ENCODE data around the gene SP9. TPM values are rescaled to one million over a fixed set of nuclear protein-coding genes. Genes with fewer than 3 reads are reported as not detected.

Gene SP9
- total and polyA plus RNA-seq, 9 of the 15 experiments (the other 6 are each of a cell fraction or from before 2014, with no cell fraction given): 0.04 to 0.23 (median 0.11) TPM; not detected in 3

DNA sequence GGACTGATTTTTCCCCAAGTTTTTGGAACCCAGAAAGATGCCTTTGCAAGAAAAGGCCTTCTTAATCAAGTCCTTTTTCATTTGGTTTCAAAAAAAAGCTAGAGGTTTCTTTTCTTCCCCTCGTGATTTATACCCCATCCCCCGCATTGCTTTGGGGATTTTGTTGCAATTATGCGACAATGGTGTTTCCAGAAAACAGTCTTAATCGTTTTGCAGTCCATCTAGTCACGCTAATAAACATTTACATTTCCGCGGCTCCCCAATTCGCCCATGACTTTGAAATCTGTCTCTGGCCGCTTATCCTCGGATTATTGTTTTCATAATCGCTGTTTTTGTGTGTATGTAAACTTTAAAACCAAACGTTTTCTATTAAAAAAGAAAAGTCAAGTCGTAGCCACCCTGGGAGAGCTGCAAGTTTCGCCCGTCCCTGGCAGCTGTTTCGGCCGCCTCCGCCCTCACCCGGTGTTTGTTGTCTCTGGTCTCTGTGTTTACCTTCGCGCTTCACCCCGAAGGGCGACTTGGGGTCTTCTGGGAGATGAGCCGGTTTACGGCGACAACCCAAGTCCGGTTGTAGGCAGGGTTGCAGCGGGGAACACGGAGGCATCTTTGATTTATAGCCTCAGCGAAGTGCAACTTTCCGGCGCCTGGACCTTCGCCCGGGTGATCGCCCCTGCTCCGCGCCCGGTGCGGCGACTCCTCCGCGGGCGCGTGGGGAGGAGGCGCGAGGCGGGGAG lies 667 bp downstream of the SP9 start (continued):
- TF ChIP-seq, protein P1, sequence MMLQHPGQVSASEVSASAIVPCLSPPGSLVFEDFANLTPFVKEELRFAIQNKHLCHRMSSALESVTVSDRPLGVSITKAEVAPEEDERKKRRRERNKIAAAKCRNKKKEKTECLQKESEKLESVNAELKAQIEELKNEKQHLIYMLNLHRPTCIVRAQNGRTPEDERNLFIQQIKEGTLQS (IDR thresholded peaks at IDR 0.05): no peak
- TF ChIP-seq, protein P1 (CRISPR knock-in tag; conservative IDR thresholded peaks at IDR 0.05): no peak
- TF ChIP-seq ZNF212 (CRISPR knock-in tag; IDR thresholded peaks at IDR 0.05) (no peak), ZNF57 (CRISPR knock-in tag; IDR thresholded peaks at IDR 0.05) (no peak)

GRCh38 chr2:174335988-174336500 lies 1.3 kb downstream of the SP9 start:
- peaks cover 8% of the 10 kb centered on the region; the same call in 1 of the 2 replicates for H4K20me1 ChIP-seq (replicated peaks; ENCODE audit: control insufficient read depth, insufficient read depth, low read length)
- H3K27me3 ChIP-seq (ENCODE audit: control insufficient read depth in 2 of 2, insufficient read depth in 2 of 2, low read length in 2 of 2): peaks cover 30 to 49% of the 10 kb centered on the region in 2 experiments
- CTCF ChIA-PET (ENCODE audit: low intra/inter-chr PET ratio): interaction anchor here (0.8 kb wide), 1 partner anchor 300 kb away, joined by 3 read pairs; no protein-coding TSS in a partner anchor
- no TSS peak for BruUV-seq (replicated peaks)
- peak overlapping the region; percentile 87 for H2AFZ ChIP-seq (ENCODE audit: low read depth, low read length)
- no peaks in the 10 kb centered on the region for H3K9me1 ChIP-seq (ENCODE audit: control insufficient read depth, insufficient read depth, low read length)
- peak overlapping the region; percentile 6 to 88; a peak in 2 of 4 replicates for H3K9ac ChIP-seq (ENCODE audit: insufficient read depth in 1 of 2, low read depth in 2 of 2, low read length in 2 of 2)
- intact Hi-C loops (cut with micrococcal nuclease) (loop anchor here (5.0 to 10.0 kb wide), 3 partner anchors 89 to 454 kb away; partner anchors contain the start of genes OLA1 and SP3), in situ Hi-C loops (cut with MboI) (no loop called here)
- FAIRE-seq (no peak), DNase-seq (ENCODE audit: extremely low read depth in 1 of 4, low spot score in 3 of 4) (peak; percentile 40 to 52 (median 48)), ATAC-seq (peak; percentile 32)
- H3K79me2 ChIP-seq (ENCODE audit: control insufficient read depth, insufficient read depth, low read length): no peaks in the 10 kb centered on the region
- WGBS (ENCODE audit: insufficient coverage, low coverage, missing lambda C conversion rate): 3% methylated on average over 23 of the region's 54 CpGs
- peak overlapping the region; percentile 77 for H3K4me2 ChIP-seq (ENCODE audit: insufficient read depth, low read length)
- POLR2A ChIA-PET: interaction anchor here (0.6 kb wide), 1 partner anchor 796 kb away, joined by 3 read pairs; no protein-coding TSS in a partner anchor
- H3K4me3 ChIP-seq: peak overlapping the region; percentile 43
- peaks cover 13 to 39% of the 10 kb centered on the region in 2 experiments; a peak in 3 of 5 replicates for H3K4me1 ChIP-seq (replicated peaks in 1 of 2; ENCODE audit: control insufficient read depth in 2 of 2, insufficient read depth in 2 of 2, low read length in 2 of 2)
- H3K36me3 ChIP-seq (ENCODE audit: control insufficient read depth, insufficient read depth, low read length): no peaks in the 10 kb centered on the region
- H3K9me3 ChIP-seq (replicated peaks; ENCODE audit: control insufficient read depth, insufficient read depth, low read depth, low read length): no peaks in the 10 kb centered on the region
- H3K27ac ChIP-seq (ENCODE audit: extremely low read depth, low read depth, low read length): no peak overlapping the region
- no peak for TF ChIP-seq RNF219 (CRISPR knock-in tag; IDR thresholded peaks at IDR 0.05)
- TF ChIP-seq, protein P2, sequence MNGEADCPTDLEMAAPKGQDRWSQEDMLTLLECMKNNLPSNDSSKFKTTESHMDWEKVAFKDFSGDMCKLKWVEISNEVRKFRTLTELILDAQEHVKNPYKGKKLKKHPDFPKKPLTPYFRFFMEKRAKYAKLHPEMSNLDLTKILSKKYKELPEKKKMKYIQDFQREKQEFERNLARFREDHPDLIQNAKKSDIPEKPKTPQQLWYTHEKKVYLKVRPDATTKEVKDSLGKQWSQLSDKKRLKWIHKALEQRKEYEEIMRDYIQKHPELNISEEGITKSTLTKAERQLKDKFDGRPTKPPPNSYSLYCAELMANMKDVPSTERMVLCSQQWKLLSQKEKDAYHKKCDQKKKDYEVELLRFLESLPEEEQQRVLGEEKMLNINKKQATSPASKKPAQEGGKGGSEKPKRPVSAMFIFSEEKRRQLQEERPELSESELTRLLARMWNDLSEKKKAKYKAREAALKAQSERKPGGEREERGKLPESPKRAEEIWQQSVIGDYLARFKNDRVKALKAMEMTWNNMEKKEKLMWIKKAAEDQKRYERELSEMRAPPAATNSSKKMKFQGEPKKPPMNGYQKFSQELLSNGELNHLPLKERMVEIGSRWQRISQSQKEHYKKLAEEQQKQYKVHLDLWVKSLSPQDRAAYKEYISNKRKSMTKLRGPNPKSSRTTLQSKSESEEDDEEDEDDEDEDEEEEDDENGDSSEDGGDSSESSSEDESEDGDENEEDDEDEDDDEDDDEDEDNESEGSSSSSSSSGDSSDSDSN (IDR thresholded peaks at IDR 0.05; ENCODE audit: borderline replicate concordance in 1 of 2, low read depth in 2 of 2, low read length in 2 of 2): peak in 1 of 2 experiments; percentile 74; a peak in 2 of 4 replicates
- 0 out of 2 replicates have a peak, but pooled peaks have one; percentile 15 for TF ChIP-seq ATF2 (CRISPR knock-in tag; IDR thresholded peaks at IDR 0.05)
- TF ChIP-seq TGIF2 (CRISPR knock-in tag; IDR thresholded peaks at IDR 0.05): peak; percentile 22; the same call in 1 of the 2 replicates
